AG04450 (cell line): Measurements from ENCODE around the gene MYOCD. TPM values are rescaled to one million over a fixed set of nuclear protein-coding genes. Genes with fewer than 3 reads are reported as not detected.
A peak's percentile ranks its signal among the peaks of the same experiment; 100 is the strongest.

Experiments
- CTCF ChIA-PET: fragments of 300-600, 350-600 bp; formaldehyde crosslinking; extraction: SDS; loops from one replicate; lab custom pipeline; 2022; ENCODE audit warnings: antibody characterized with exemption, inconsistent platforms; lab: Charles Lee
- POLR2A ChIA-PET: fragments of 350-600 bp; formaldehyde crosslinking; extraction: SDS; loops from one replicate; lab custom pipeline; 2021; ENCODE audit warnings: antibody characterized with exemption, inconsistent platforms; lab: Yijun Ruan, JAX
- DNase-seq: peaks from one replicate; pipeline ENCODE4 v3.0.0-alpha.2; 2011; ENCODE audit warnings: low read depth, low spot score
- H3K27ac ChIP-seq: one replicate; pipeline ENCODE4 v1.5.1; 2012; ENCODE audit warnings: low read depth, low read length, control low read depth
- H3K27me3 ChIP-seq: one replicate; pipeline ENCODE4 v1.6.0; 2012; ENCODE audit warnings: low read length; ENCODE audit not compliant: control insufficient read depth, insufficient read depth
- H3K4me3 ChIP-seq: 2 replicates; pipeline ENCODE4 v1.5.1; 2011; ENCODE audit warnings: mild to moderate bottlenecking, low read depth, low read length, control low read depth
- H3K9me3 ChIP-seq: 2 replicates; pipeline ENCODE4 v1.5.1; 2012; ENCODE audit warnings: low read length; ENCODE audit not compliant: control insufficient read depth, insufficient read depth
- polyA plus RNA-seq: library from polyadenylated mRNA; depleted of rRNA; stranded (reverse); fragments of >200 nt; gene quantifications from 2 replicates; pipeline ENCODE4 v1.2.3, GENCODE V29; 2011
- TF ChIP-seq, protein P1 (sequence below): IDR thresholded peaks from 2 replicates; pipeline ENCODE4 v1.5.1; 2011; ENCODE audit warnings: low read depth, low read length, control low read depth, inconsistent platforms

Gene MYOCD
- polyA plus RNA-seq, 1 experiment = 19.0 TPM

DNA sequence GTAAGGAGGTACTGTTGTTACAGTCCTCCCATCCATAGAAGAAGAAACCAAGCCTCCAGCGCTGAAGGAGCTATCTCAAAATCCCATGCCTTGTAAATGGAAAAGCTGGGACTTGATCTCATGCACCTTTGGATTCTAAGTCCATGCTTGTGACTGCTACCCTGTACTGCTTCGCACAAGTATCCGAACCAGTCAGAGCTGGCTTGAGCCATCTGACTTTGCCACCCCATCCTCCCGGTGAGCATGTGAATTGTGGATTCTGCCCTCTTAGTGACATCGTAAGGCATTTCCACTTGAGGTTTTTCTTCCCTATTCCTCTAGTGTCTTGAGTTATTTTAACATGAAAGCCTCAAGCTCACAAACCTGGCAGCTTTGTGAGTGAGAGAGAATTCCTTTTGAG, 15.3 kb downstream of the MYOCD start:
- no peak overlapping the region for H3K27ac ChIP-seq
- H3K9me3 ChIP-seq = no peaks in the 10 kb centered on the region
- POLR2A ChIA-PET = interaction anchor here (0.9 kb wide), 1 partner anchor 61 kb away, joined by 3 read pairs; no protein-coding TSS in a partner anchor
- DNase-seq = no peak
- H3K4me3 ChIP-seq = peak overlapping the region; percentile 36; the same call in 1 of the 2 replicates
- TF ChIP-seq, protein P1, sequence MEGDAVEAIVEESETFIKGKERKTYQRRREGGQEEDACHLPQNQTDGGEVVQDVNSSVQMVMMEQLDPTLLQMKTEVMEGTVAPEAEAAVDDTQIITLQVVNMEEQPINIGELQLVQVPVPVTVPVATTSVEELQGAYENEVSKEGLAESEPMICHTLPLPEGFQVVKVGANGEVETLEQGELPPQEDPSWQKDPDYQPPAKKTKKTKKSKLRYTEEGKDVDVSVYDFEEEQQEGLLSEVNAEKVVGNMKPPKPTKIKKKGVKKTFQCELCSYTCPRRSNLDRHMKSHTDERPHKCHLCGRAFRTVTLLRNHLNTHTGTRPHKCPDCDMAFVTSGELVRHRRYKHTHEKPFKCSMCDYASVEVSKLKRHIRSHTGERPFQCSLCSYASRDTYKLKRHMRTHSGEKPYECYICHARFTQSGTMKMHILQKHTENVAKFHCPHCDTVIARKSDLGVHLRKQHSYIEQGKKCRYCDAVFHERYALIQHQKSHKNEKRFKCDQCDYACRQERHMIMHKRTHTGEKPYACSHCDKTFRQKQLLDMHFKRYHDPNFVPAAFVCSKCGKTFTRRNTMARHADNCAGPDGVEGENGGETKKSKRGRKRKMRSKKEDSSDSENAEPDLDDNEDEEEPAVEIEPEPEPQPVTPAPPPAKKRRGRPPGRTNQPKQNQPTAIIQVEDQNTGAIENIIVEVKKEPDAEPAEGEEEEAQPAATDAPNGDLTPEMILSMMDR = no peak
- H3K27me3 ChIP-seq = no peaks in the 10 kb centered on the region
- CTCF ChIA-PET = interaction anchor here (0.6 to 1.7 kb wide), 3 partner anchors 14 to 61 kb away, joined by 4 to 10 read pairs (median 5); no protein-coding TSS in a partner anchor

DNA sequence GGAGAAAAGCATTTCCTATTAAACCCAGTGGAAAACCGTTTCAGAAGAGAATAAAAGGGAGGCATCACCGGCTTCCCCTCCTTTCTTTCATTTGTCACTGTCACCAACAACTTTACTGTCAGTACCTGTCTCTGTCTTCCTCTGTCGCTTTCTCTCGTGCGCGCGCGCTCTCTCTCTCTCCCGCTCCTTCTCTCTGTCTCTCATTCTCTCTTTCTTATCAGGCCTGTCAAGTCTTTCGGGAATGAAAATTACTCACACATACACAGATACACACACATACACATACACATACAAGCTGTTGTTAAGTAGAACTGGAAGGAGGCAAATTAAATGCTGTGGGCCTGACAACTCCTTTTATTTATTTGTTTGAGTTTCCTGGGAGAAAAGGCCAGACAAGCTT, 17.6 kb downstream of the MYOCD start:
- POLR2A ChIA-PET = no interaction called here
- TF ChIP-seq, protein P1 = no peak
- CTCF ChIA-PET = no interaction called here
- Histone ChIP-seq H3K4me3 (no peak overlapping the region), H3K27ac (no peak overlapping the region), H3K27me3 (no peaks in the 10 kb centered on the region), H3K9me3 (no peaks in the 10 kb centered on the region)
- no peak for DNase-seq

DNA sequence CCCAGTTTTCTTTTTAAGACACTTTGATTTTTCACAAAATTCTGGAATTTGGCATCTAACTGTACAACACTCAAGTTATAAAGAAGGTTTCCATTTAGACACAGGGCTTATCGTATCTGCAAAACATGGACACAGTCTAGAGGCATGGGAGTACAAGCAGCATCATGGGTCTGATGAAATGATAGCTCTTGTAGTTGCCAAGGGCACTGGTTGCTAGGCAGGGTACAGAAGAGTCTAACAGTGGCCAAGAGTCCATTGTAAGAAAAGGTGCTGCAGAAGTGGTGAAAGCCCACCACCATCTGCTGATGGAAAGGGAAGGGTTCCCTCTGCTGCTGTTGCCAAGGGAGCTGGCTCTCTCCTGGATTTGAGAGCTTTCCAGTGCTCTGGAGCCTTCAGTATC, 20.8 kb downstream of the MYOCD start:
- Histone ChIP-seq H3K9me3 (no peaks in the 10 kb centered on the region), H3K27ac (no peak overlapping the region), H3K4me3 (no peak overlapping the region), H3K27me3 (no peaks in the 10 kb centered on the region)
- ChIA-PET CTCF (interaction anchor here (1.5 kb wide), 1 partner anchor 55 kb away, joined by 3 read pairs; no protein-coding TSS in a partner anchor), POLR2A (interaction anchor here (0.6 kb wide), 1 partner anchor 8 kb away, joined by 5 read pairs; no protein-coding TSS in a partner anchor)
- TF ChIP-seq, protein P1 = no peak
- DNase-seq = no peak

DNA sequence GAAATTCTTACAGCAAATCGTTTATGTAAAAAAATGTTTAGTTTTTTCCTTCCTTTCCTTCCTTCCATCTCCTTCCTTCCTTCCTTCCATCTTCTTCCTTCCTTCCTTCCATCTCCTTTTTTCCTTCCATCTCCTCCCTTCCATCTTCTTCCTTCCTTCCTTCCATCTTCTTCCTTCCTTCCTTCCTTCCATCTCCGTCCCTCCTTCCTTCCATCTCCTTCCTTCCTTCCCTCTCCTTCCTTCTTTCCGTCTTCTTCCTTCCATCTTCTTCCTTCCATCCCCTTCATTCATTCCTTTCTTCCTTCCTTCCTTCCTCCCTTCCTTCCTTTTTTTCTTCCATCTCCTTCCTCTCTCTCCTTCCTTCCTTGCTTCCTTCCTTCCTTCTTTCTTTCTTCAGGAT, 22.7 kb downstream of the MYOCD start:
- Histone ChIP-seq H3K27me3 (no peaks in the 10 kb centered on the region), H3K4me3 (no peak overlapping the region), H3K9me3 (no peaks in the 10 kb centered on the region), H3K27ac (no peak overlapping the region)
- TF ChIP-seq, protein P1 = no peak
- ChIA-PET CTCF (no interaction called here), POLR2A (no interaction called here)
- DNase-seq = no peak

DNA sequence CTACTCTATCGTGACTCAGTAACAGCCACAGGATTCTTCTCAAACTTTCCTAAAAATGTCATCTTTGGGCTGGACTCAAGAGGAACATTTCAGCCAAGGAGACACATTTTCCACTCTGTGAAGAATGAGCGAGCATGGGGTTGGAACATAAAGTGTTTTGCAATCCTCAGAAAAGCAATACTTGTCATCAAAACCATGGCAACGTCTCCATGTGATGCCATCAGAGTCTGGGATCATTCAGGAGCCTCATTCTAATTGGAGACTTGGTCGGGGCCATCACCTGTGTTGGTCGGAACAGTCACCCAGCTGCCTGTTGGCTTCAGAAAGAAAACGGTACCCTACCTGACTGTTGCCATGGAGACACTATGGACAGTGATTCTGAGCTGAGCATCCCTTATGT, 25.5 kb downstream of the MYOCD start:
- no peak overlapping the region for H3K27ac ChIP-seq

More for the DNA sequence above, 25.5 kb downstream of the MYOCD start:
- Histone ChIP-seq H3K4me3 (no peak overlapping the region), H3K9me3 (no peaks in the 10 kb centered on the region), H3K27me3 (no peaks in the 10 kb centered on the region)
- DNase-seq = no peak
- POLR2A ChIA-PET = no interaction called here
- CTCF ChIA-PET = interaction anchor here (1.0 kb wide), 1 partner anchor 145 kb away, joined by 3 read pairs; no protein-coding TSS in a partner anchor
- TF ChIP-seq, protein P1 = no peak
